GM12874 (cell line): ENCODE results near the gene VPS72.

ENCODE experiments used
- TF ChIP-seq, protein P1 (sequence below): IDR thresholded peaks from 2 replicates; pipeline ENCODE4 v1.5.1; 2011; ENCODE audit warnings: low read depth, mild to moderate bottlenecking, control low read depth, low read length, moderate library complexity; ENCODE audit not compliant: insufficient read depth

VPS72 gene

DNA sequence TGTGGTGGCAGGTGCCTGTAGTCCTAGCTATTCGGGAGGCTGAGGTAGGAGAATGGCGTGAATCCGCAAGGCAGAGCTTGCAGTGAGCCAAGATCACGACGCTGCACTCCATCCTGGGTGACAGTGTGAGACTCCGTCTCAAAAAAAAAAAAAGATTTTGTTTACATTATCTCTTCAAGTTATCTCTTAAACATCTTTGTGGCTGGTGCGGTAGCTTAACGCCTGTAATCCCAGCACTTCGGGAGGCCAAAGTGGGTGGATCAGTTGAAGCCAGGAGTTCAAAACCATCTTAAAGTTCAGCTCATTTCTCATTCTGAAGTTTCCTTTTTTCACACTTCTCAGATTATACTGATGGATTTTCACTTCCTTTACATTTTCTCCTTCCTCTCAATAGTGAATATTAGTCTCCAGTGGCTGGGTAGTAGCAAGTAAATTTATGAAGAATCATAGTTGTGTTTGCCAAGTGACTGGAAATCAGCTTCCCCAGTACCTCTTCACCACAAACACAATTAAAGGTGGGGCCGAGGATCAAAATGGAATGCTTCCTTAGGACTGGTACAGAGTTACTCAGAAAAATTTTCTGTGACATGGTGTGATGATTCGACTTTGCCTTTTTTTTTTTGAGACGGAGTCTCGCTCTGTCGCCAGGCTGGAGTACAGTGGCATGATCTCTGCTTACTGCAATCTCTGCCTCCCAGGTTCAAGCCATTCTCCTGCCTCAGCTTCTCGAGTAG lies 22.1 kb upstream of the VPS72 start:
- TF ChIP-seq, protein P1, sequence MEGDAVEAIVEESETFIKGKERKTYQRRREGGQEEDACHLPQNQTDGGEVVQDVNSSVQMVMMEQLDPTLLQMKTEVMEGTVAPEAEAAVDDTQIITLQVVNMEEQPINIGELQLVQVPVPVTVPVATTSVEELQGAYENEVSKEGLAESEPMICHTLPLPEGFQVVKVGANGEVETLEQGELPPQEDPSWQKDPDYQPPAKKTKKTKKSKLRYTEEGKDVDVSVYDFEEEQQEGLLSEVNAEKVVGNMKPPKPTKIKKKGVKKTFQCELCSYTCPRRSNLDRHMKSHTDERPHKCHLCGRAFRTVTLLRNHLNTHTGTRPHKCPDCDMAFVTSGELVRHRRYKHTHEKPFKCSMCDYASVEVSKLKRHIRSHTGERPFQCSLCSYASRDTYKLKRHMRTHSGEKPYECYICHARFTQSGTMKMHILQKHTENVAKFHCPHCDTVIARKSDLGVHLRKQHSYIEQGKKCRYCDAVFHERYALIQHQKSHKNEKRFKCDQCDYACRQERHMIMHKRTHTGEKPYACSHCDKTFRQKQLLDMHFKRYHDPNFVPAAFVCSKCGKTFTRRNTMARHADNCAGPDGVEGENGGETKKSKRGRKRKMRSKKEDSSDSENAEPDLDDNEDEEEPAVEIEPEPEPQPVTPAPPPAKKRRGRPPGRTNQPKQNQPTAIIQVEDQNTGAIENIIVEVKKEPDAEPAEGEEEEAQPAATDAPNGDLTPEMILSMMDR, result no peak

DNA sequence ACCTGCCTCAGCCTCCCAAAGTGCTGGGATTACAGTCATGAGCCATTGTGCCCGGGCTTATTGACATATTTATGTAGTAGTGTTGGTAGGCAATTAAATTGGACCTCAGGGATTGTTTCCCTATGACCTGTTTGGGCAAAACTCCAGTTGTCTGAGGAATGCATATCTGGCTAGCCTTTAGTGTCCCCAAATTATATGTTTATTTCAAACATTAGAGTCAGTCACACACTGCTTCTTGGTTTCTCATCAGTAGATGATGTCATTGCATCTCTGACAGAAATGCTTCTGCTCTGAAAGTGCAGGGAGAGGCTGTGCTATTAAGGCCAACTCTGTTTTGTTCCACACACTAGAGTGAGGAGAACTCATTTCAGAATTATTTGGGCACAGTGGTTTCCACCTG lies 20.8 kb upstream of the VPS72 start:
- TF ChIP-seq, protein P1, result no peak

DNA sequence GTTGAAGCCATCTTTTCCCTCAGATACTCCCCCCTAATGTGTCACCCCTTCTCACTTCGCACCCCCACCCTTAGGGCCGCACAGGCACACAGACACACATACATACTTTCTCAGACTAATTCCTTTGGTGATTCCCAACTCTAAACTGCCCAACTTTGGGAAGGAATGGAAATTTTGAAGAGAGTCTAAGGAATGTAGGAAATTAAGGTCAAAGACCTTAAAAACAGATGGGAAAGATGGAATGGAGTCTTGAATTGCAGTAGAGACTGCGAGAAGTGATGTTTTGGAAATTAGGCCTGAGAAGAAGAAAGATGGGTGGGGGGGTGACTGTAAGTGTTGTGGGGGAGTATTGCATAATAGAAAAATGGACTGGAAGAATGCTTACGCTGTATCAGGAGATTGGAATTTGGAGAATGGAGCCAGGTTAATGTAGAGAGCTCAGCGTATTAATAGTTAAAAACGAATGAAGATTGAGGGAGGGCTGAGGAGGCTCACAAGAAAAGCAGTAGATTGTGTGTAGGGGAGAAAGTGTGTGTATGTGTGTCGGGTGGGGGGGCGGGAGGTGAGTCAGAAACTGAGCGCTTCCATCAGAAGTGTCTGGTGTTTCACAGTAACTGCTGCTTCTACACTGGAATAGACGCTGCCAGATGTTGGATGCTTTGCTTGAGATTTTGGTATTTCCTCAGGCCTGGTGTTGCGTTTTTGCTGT lies 10.0 kb upstream of the VPS72 start:
- TF ChIP-seq, protein P1, result no peak

DNA sequence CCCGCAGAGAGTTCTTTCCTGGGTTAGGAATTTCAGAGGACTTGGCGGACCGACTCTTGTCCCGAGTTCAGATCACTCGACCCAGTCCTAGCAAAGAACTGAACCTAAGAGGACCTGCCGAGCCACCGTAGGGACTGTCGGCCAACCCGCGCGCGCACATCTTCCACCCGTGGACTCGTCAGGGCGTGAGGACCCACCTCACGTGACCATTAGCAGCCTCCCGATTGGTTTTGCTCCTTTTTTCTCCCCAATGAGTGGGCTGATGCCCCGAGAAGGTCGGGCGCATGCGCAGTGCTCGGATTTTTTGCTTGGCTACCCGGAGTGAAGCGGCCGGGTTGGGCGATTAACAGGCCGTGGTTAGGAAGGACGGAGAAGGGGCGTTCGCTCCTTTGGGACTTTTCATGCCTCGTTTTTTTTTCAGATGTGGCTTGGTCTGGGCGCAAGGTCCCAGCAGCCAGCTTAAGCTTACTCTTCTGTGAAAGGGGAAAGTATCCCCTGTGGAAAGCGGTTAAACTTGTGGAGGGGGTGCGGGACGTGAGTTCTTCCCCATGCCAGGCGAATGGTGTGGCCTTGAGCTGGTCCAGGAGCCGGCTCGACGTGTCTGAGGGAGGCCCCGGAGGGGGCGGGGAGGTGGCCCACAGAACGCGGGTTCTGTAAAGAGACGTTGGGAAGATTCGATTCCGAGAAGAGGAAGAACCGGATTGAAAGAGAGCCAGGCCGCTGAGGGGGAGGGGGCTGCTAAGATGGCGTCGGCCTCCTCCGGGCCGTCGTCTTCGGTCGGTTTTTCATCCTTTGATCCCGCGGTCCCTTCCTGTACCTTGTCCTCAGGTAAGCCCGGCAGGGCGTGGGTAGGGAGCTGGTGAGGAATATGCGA lies 8.5 kb upstream of the VPS72 start, which contains the start of gene PIP5K1A:
PIP5K1A (plus strand) TSS at position 299 of the 874 bp plus-strand sequence; CDS start at position 744, 445 bp downstream.
- TF ChIP-seq, protein P1, result no peak

DNA sequence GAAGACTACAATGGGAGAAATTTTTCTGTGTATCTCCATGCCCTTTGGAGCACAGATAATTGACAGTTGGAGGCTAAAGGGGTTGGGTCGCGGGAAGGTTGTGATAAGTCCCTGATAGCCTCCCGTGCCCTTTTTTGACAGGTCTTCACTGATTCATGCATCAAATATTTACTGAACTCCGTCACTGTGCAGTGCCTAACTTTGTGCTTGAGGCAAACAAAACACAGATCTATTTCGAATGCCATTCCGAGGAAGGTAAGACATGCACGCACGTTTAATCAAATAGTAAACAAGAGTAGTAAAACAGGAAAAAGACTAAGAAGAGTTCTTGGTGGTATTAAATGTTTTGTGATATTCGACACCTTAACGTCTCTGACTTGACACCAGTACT lies 7.9 kb upstream of the VPS72 start:
- TF ChIP-seq, protein P1, result no peak

DNA sequence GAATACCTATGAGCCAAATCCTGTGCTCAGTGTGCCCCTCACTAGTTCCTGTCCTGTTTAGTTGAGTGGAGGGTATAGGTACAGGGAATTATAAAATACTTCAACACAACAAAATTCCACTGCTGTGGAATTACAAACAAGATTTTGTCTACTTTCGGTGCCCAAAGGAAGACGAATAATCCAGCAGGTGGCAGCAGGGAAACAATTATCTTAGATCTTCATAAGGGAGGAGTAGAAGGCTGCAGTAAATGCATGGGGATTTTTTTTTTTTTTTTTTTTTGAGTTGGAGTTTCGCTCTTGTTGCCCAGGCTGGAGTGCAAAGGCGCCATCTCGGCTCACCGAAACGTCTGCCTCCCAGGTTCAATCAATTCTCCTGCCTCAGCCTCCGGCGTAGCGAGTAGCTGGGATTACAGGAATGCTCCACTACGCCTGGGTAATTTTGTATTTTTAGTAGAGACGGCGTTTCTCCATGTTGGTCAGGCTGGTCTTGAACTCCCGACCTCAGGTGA lies 6.3 kb upstream of the VPS72 start:
- TF ChIP-seq, protein P1, result no peak; the same call in 1 of the 2 replicates

DNA sequence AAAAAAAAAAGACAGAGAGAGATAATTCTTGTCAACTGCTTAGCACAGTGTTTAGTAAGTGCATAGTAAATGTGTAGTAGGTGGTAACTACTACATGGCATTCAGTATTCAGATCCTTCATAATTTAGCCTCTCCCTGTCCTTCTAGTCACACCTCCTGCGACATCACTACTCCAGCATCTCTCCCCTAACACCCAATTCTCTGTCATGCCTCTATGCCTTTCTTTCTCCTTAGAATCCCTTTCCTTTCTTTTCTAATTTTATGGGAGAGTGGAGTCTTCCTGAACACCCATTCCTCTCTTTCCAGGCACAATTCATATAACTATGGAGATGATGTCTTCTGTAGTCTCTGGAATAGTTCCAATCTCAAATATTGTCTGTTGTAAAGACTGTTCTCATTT lies 3.9 kb upstream of the VPS72 start:
- TF ChIP-seq, protein P1, result no peak
